T-cell (primary cell): Measurements from ENCODE around the gene PROCR. TPM values are rescaled to one million over a fixed set of nuclear protein-coding genes. Genes with fewer than 3 reads are reported as not detected.

Source experiments
- ATAC-seq, 4 experiments: fragments of 200-7000 bp in 3 of 4; fragments of 150-1000 bp in 1 of 4; cut with Tn5 transposase; replicated peaks in 1 of 4; 1 replicate in 3 of 4; 2 replicates in 1 of 4; pipeline ENCODE4 v1.10.0; 2021; ENCODE audit warnings: moderate library complexity in 3 of 4, mild to moderate bottlenecking in 2 of 4, moderate number of reproducible peaks in 1 of 4
- CTCF ChIA-PET, 2 donors: fragments of 300-600 bp; sonication (Branson Sonifier 250); formaldehyde crosslinking; loops; one replicate each; lab custom pipeline; 2022; ENCODE audit warnings: antibody characterized with exemption in 2 of 2; lab: Charles Lee
- POLR2A ChIA-PET, 2 donors: fragments of 300-600 bp; sonication (Branson Sonifier 250); formaldehyde crosslinking; loops; one replicate each; lab custom pipeline; 2022; ENCODE audit warnings: antibody characterized with exemption in 2 of 2; lab: Charles Lee
- DNase-seq, 35 experiments: peaks; one replicate each; pipeline versions ENCODE4 v3.0.0 to v3.0.0-alpha.2; 2013 to 2023
- H3K27ac ChIP-seq: one replicate; pipeline ENCODE4 v1.5.1; 2013; ENCODE audit warnings: low read length
- H3K27me3 ChIP-seq, 2 experiments: replicated peaks in 1 of 2; 1 replicate in 1 of 2; 2 replicates in 1 of 2; pipeline versions ENCODE4 v1.6.1 to v1.7.0; 2013; ENCODE audit warnings: low read length in 1 of 2, mixed read lengths in 1 of 2; ENCODE audit not compliant: control insufficient read depth in 2 of 2, insufficient read depth in 2 of 2; ENCODE audit errors: extremely low read depth in 1 of 2
- H3K36me3 ChIP-seq, 2 donors: 1 replicate in 1 of 2; 2 replicates in 1 of 2; pipeline versions ENCODE4 v1.6.1 to v1.7.0; 2013; ENCODE audit warnings: low read length in 1 of 2; ENCODE audit not compliant: control insufficient read depth in 2 of 2, insufficient read depth in 1 of 2; ENCODE audit errors: extremely low read depth in 1 of 2
- H3K4me1 ChIP-seq, 2 experiments: 1 replicate in 1 of 2; 2 replicates in 1 of 2; pipeline versions ENCODE4 v1.6.1 to v1.7.0; 2013; ENCODE audit warnings: low read length in 2 of 2, mixed read lengths in 1 of 2; ENCODE audit not compliant: insufficient read depth in 2 of 2, control insufficient read depth in 1 of 2; ENCODE audit errors: extremely low read depth in 1 of 2
- H3K4me3 ChIP-seq, 2 donors: 1 replicate in 1 of 2; 2 replicates in 1 of 2; pipeline versions ENCODE4 v1.5.1 to v1.7.0; 2013; ENCODE audit warnings: mild to moderate bottlenecking in 2 of 2, low read length in 1 of 2, moderate library complexity in 1 of 2; ENCODE audit not compliant: control insufficient read depth in 1 of 2; ENCODE audit errors: extremely low read depth in 1 of 2
- H3K9me3 ChIP-seq: 2 replicates; pipeline ENCODE4 v1.7.0; 2013
- H3K27ac Mint-ChIP-seq, 2 donors: one replicate each; pipeline ENCODE4 v1.8.0; 2020 to 2021; ENCODE audit warnings: mild to moderate bottlenecking in 2 of 2, mixed read lengths in 2 of 2
- H3K27me3 Mint-ChIP-seq, 2 donors: one replicate each; pipeline ENCODE4 v1.8.0; 2021 to 2022; ENCODE audit warnings: mixed read lengths in 2 of 2
- H3K36me3 Mint-ChIP-seq: one replicate; pipeline ENCODE4 v1.8.0; 2021; ENCODE audit warnings: mixed read lengths
- H3K4me1 Mint-ChIP-seq, 3 donors: one replicate each; pipeline ENCODE4 v1.8.0; 2020 to 2022; ENCODE audit warnings: mixed read lengths in 3 of 3, mild to moderate bottlenecking in 1 of 3
- H3K4me3 Mint-ChIP-seq, 3 donors: one replicate each; pipeline ENCODE4 v1.8.0; 2020 to 2022; ENCODE audit warnings: mild to moderate bottlenecking in 3 of 3, mixed read lengths in 3 of 3, moderate library complexity in 3 of 3
- H3K9me3 Mint-ChIP-seq, 3 donors: one replicate each; pipeline ENCODE4 v1.8.0; 2020 to 2022; ENCODE audit warnings: mixed read lengths in 3 of 3
- WGBS: methylation state at CpG from one replicate; pipeline ENCODE4 v1.1.5; 2013; ENCODE audit warnings: missing lambda C conversion rate; ENCODE audit not compliant: insufficient coverage; 5-methylcytosine and 5-hydroxymethylcytosine counted together
- total RNA-seq, 35 experiments: library from RNA in 6 of 35; stranded (reverse) in 6 of 35; fragments of 120-200 nt in 1 of 35; gene quantifications; one replicate each; pipeline versions ENCODE4 v1.2.1 to v1.2.4 and lab custom pipeline; 2013 to 2026

PROCR gene
- total RNA-seq, 5 donors from 2014 or later (not counting 1 experiment from before 2014, with no cell fraction given): 0.28 to 3.0 (median 1.5) TPM

DNA sequence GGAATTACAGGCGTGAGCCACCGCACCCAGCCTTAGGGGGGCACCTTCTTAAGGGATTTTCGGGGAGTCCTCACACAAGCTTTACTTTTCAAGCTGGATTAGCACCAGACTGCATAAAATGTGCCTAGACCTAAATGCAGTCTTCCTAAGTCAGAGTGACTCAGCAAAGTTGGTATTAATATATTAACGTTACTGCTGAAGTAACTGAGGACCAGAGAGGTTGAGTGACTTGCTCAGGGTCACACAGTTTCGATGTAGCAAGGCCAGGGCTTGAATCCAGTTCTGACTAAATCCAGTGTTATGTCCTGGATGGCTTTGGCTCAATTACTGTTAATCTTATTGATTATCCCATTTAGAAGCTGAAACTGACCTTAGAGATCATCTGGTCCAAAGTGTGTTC is 38.1 kb upstream of the PROCR start:
- Mint-ChIP-seq H3K4me3 (no peak overlapping the region), H3K36me3 (peaks cover 53% of the 10 kb centered on the region), H3K27me3 (no peaks in the 10 kb centered on the region), H3K9me3 (no peaks in the 10 kb centered on the region), H3K27ac (no peak overlapping the region), H3K4me1 (no peaks in the 10 kb centered on the region)
- peaks cover 28 to 78% of the 10 kb centered on the region in 2 donors for H3K36me3 ChIP-seq
- no peak overlapping the region for H3K27ac ChIP-seq
- no peaks in the 10 kb centered on the region for H3K4me1 ChIP-seq
- ChIA-PET POLR2A (interaction anchor here in 1 of 2 donors (0.6 kb wide), 1 partner anchor 800 kb away, joined by 3 read pairs; no protein-coding TSS in a partner anchor), CTCF (no interaction called here)
- H3K27me3 ChIP-seq: no peaks in the 10 kb centered on the region
- H3K4me3 ChIP-seq: no peak overlapping the region
- no peak for DNase-seq
- WGBS: 99% methylated on average over 5 of the region's 5 CpGs
- ATAC-seq: no peak
- no peaks in the 10 kb centered on the region for H3K9me3 ChIP-seq

DNA sequence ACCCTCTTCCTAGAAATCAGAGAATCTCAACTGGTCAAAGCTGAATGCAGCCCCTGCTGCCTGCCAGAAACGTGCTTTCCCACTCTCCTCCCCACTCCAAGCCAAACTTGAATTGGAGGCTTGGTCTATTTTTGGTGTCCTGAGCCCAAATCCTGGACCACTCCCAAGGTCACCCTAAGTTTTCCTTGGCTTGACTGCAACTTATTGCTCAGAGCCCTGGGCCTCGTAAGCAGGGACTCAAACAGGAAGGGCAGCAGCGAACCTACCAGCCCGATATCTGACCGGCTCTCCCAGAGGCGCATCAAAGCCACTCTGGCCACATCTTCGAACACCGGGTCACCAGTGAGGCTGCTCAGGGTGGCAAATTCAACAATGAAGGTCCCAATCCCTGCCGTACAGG is 37.4 kb upstream of the PROCR start:
- ChIA-PET POLR2A (interaction anchor here in 1 of 2 donors (0.6 kb wide), 1 partner anchor 801 kb away, joined by 3 read pairs; no protein-coding TSS in a partner anchor), CTCF (no interaction called here)
- no peak overlapping the region for H3K27ac ChIP-seq
- no peak overlapping the region for H3K4me3 ChIP-seq
- no peaks in the 10 kb centered on the region for H3K9me3 ChIP-seq
- no peak overlapping the region for H3K4me3 Mint-ChIP-seq
- no peaks in the 10 kb centered on the region for H3K9me3 Mint-ChIP-seq
- H3K36me3 ChIP-seq: peaks cover 25 to 78% of the 10 kb centered on the region in 2 donors
- no peaks in the 10 kb centered on the region for H3K4me1 Mint-ChIP-seq
- H3K27ac Mint-ChIP-seq: no peak overlapping the region
- ATAC-seq (no peak), DNase-seq (no peak)
- H3K4me1 ChIP-seq: no peaks in the 10 kb centered on the region
- 98% methylated on average over 9 of the region's 9 CpGs for WGBS
- peaks cover 53% of the 10 kb centered on the region for H3K36me3 Mint-ChIP-seq
- no peaks in the 10 kb centered on the region for H3K27me3 ChIP-seq
- no peaks in the 10 kb centered on the region for H3K27me3 Mint-ChIP-seq

DNA sequence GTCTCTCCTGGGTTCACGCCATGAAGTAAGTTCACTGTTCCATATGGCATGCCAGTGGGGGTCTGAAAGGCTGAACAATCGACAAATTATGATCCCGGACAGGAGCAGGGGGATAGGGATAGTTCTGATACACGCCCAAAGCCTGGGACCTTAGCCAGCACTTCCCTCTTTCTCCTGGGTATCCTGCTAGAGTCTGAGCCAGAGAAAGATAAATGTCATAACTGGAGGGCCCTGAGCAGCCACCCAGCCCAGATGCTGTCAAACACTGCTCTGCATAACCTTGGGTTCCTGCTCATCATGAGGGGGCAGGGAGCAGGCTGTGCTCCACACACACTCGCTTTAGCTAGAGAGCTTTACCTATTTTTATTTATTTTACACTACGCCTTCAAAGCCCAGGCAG is 37.0 kb upstream of the PROCR start:
- Mint-ChIP-seq H3K4me1 (no peaks in the 10 kb centered on the region), H3K27ac (no peak overlapping the region), H3K4me3 (no peak overlapping the region), H3K27me3 (no peaks in the 10 kb centered on the region), H3K36me3 (peaks cover 56% of the 10 kb centered on the region), H3K9me3 (no peaks in the 10 kb centered on the region)
- POLR2A ChIA-PET: interaction anchor here in 1 of 2 donors (0.6 kb wide), 1 partner anchor 779 kb away, joined by 3 read pairs; no protein-coding TSS in a partner anchor
- DNase-seq (no peak), ATAC-seq (no peak)
- Histone ChIP-seq H3K27me3 (no peaks in the 10 kb centered on the region), H3K9me3 (no peaks in the 10 kb centered on the region), H3K36me3 (peaks cover 25 to 74% of the 10 kb centered on the region in 2 donors), H3K4me1 (no peaks in the 10 kb centered on the region), H3K4me3 (no peak overlapping the region), H3K27ac (no peak overlapping the region)
- WGBS: 100% methylated on average over 4 of the region's 6 CpGs
- CTCF ChIA-PET: no interaction called here

DNA sequence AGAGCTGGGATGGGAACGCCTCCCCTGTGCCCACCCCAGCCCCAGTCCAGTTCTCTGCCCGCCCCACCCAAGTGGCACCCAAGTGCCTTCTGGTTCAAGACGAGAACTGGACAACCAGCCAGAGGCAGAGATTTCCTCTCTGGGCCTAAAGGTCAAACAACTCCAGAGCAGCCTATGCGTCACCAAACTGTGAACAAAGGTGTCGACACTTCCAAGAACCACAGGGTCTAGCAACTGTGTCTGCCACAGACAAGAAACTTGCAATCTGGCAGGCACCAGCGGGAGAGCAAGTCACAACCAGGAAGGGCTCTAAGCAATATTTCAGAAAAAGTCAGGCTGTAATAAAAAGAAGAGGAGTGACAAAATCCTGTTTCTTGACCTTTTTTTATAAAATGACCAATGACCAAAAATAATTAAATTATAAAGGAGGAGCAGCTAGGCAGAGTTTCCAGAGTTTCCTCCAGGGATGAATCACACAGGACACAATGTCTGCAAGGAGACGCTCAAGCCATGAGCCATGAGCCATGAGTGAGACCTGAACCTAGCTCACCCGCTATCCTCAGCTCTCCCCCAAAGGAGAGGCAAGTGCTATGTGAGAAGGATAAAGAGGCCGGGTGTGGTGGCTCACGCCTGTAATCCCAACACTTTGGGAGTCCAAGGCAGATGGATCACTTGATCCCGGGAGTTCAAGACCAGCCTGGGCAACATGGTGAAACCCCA is 35.8 kb upstream of the PROCR start:
- 90% methylated on average over 5 of the region's 11 CpGs for WGBS
- H3K4me1 ChIP-seq: no peaks in the 10 kb centered on the region
- DNase-seq (no peak), ATAC-seq (no peak)
- no peak overlapping the region for H3K27ac ChIP-seq
- Mint-ChIP-seq H3K36me3 (peaks cover 57% of the 10 kb centered on the region), H3K4me1 (peaks cover 1 to 3% (median 2%) of the 10 kb centered on the region in 3 donors), H3K9me3 (no peaks in the 10 kb centered on the region), H3K27ac (no peak overlapping the region), H3K27me3 (no peaks in the 10 kb centered on the region), H3K4me3 (no peak overlapping the region)
- CTCF ChIA-PET: interaction anchor here in 1 of 2 donors (0.7 kb wide), 1 partner anchor 40 kb away, joined by 3 read pairs; no protein-coding TSS in a partner anchor
- no peaks in the 10 kb centered on the region for H3K9me3 ChIP-seq
- no peaks in the 10 kb centered on the region for H3K27me3 ChIP-seq
- H3K4me3 ChIP-seq: no peak overlapping the region
- H3K36me3 ChIP-seq: peaks cover 19 to 73% of the 10 kb centered on the region in 2 donors
- POLR2A ChIA-PET: interaction anchor here in 1 of 2 donors (0.7 kb wide), 2 partner anchors 51 to 68 kb away, joined by 7 to 12 read pairs; no protein-coding TSS in a partner anchor

DNA sequence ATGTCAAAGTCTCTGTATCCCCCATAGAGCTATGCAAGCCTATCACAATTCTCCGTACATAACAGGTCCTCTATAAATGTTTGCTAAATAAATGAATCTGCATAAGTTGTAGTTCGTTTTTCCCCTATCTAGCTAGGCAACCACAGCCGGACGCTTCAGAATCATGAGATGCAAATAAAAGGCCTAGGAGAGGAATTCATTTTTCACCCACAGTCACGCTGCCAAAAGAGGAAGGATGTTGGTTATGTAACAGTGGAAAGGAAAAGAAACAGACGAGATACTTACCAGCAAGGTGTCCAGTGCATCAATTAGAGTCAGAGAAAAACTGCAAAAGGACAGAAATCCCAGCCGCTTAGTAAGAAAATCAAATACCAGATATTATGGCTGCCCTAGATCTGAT is 27.2 kb upstream of the PROCR start:
- peaks cover 38% of the 10 kb centered on the region for H3K36me3 Mint-ChIP-seq
- ChIA-PET POLR2A (interaction anchor here in 1 of 2 donors (0.6 kb wide), 1 partner anchor 17 kb away, joined by 6 read pairs; no protein-coding TSS in a partner anchor), CTCF (interaction anchor here (0.5 to 4.0 kb wide), 24 partner anchors 16 to 398 kb away, joined by 3 to 61 read pairs (median 3); partner anchors contain the start of genes CEP250 (in 1 of the 2), EIF6 (in 1 of the 2), MMP24 (in 1 of the 2) and MMP24OS (in 1 of the 2))
- H3K27ac Mint-ChIP-seq: peak overlapping the region; percentile 72 to 77
- Histone ChIP-seq H3K9me3 (no peaks in the 10 kb centered on the region), H3K27ac (peak overlapping the region; percentile 57), H3K4me1 (peaks cover 7 to 23% of the 10 kb centered on the region in 2 experiments), H3K36me3 (peaks cover 12 to 43% of the 10 kb centered on the region in 2 donors), H3K27me3 (no peaks in the 10 kb centered on the region), H3K4me3 (no peak overlapping the region)
- no peaks in the 10 kb centered on the region for H3K9me3 Mint-ChIP-seq
- peak in 3 of 35 experiments; percentile 3 to 36 (median 5) for DNase-seq
- peaks cover 42 to 50% (median 45%) of the 10 kb centered on the region in 3 donors for H3K4me1 Mint-ChIP-seq
- no CpG with 5 or more reads among the region's 7 CpGs for WGBS
- H3K27me3 Mint-ChIP-seq: no peaks in the 10 kb centered on the region
- no peak overlapping the region for H3K4me3 Mint-ChIP-seq
- no peak for ATAC-seq

DNA sequence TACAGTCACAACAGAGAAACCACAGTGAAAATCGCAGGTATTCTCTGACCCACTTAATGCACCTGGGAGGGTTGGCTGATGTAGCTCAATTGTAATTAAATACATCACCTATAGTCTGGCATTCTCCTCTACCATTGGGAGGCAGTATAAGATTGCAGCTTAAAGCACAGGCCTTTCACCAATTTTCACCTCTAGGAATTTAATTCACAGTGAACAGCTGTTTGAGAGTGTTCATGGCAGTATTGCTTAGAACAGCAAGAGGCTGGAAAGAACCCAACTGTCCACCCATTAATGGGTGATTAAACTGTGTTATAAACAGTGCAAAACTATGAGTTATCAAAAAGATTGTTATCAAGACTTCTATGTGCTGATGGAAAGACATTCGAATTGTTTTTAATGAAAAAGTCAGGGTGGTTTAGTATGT is 26.7 kb upstream of the PROCR start:
- CTCF ChIA-PET: interaction anchor here (0.5 to 4.0 kb wide), 24 partner anchors 16 to 398 kb away, joined by 3 to 61 read pairs (median 3); partner anchors contain the start of genes CEP250 (in 1 of the 2), EIF6 (in 1 of the 2), MMP24 (in 1 of the 2) and MMP24OS (in 1 of the 2)
- H3K27ac ChIP-seq: peak overlapping the region; percentile 57
- Mint-ChIP-seq H3K4me1 (peaks cover 42 to 50% (median 45%) of the 10 kb centered on the region in 3 donors), H3K9me3 (no peaks in the 10 kb centered on the region), H3K27ac (peak overlapping the region; percentile 72 to 77), H3K36me3 (peaks cover 33% of the 10 kb centered on the region), H3K27me3 (no peaks in the 10 kb centered on the region), H3K4me3 (peak overlapping the region; percentile 59 to 93 (median 63))
- peaks cover 7 to 23% of the 10 kb centered on the region in 2 experiments for H3K4me1 ChIP-seq
- whole genome bisulfite sequencing: 50% methylated on average over 1 of the region's 2 CpGs
- H3K27me3 ChIP-seq: no peaks in the 10 kb centered on the region
- peak in 16 of 35 experiments; percentile 6 to 78 (median 14) for DNase-seq
- POLR2A ChIA-PET: interaction anchor here in 1 of 2 donors (0.6 kb wide), 1 partner anchor 16 kb away, joined by 6 read pairs; no protein-coding TSS in a partner anchor
- no peak overlapping the region for H3K4me3 ChIP-seq
- H3K36me3 ChIP-seq: peaks cover 12 to 40% of the 10 kb centered on the region in 2 donors
- no peaks in the 10 kb centered on the region for H3K9me3 ChIP-seq
- ATAC-seq: peak in 2 of 4 experiments; percentile 18 to 34
